Endothelial cell of umbilical vein (primary cell): Measurements from ENCODE around the gene ADIPOR2. TPM values are rescaled to one million over a fixed set of nuclear protein-coding genes. Genes with fewer than 3 reads are reported as not detected.

Experiments used
- BruUV-seq: library from RNA; stranded (reverse); fragments of 400-500 nt; replicated peaks from 2 replicates; lab custom pipeline; 2021; lab: Mats Ljungman, UMichigan
- CTCF ChIA-PET: fragments of 300-600, 350-600 bp; sonication (Branson Sonifier 250); formaldehyde crosslinking; loops from one replicate; lab custom pipeline; 2021; ENCODE audit warnings: antibody characterized with exemption, inconsistent platforms; lab: Charles Lee
- POLR2A ChIA-PET: fragments of 300-600, 350-600 bp; sonication (Branson Sonifier 250); formaldehyde crosslinking; loops from one replicate; lab custom pipeline; 2021; ENCODE audit warnings: antibody characterized with exemption, inconsistent platforms; lab: Charles Lee
- DNase-seq: peaks from one replicate; pipeline ENCODE4 v3.0.0-alpha.2; 2011; ENCODE audit warnings: low read depth, low spot score
- FAIRE-seq: peaks from 2 replicates; lab custom pipeline; 2011; peaks lifted over from hg19 to GRCh38; lab: Jason Lieb, UNC
- H2AFZ ChIP-seq: 2 replicates; pipeline ENCODE4 v1.6.0; 2012; ENCODE audit warnings: low read depth, low read length, control low read depth, inconsistent platforms
- H3K27ac ChIP-seq: 2 replicates; pipeline ENCODE4 v1.5.1; 2011; ENCODE audit warnings: low read depth, mild to moderate bottlenecking, control low read depth, low read length, moderate library complexity; ENCODE audit not compliant: insufficient read depth
- H3K27me3 ChIP-seq, 2 experiments: 2 replicates each; pipeline versions ENCODE4 v1.6.0 to v1.6.1; 2011; ENCODE audit warnings: low read length in 2 of 2, mixed read lengths in 1 of 2; ENCODE audit not compliant: control insufficient read depth in 2 of 2, insufficient read depth in 2 of 2
- H3K36me3 ChIP-seq, 2 experiments: 2 replicates in 1 of 2; 3 replicates in 1 of 2; pipeline ENCODE4 v1.5.1; 2011; ENCODE audit warnings: low read length in 2 of 2, mild to moderate bottlenecking in 1 of 2, moderate library complexity in 1 of 2; ENCODE audit not compliant: control insufficient read depth in 2 of 2, insufficient read depth in 2 of 2; ENCODE audit errors: extremely low read depth in 1 of 2
- H3K4me1 ChIP-seq: 3 replicates; pipeline ENCODE4 v1.5.1; 2011; ENCODE audit warnings: mild to moderate bottlenecking, low read length; ENCODE audit not compliant: control insufficient read depth, insufficient read depth; ENCODE audit errors: extremely low read depth
- H3K4me2 ChIP-seq: 2 replicates; pipeline ENCODE4 v1.6.1; 2011; ENCODE audit warnings: low read length, control low read depth, mixed read lengths; ENCODE audit not compliant: insufficient read depth
- H3K4me3 ChIP-seq, 3 experiments: fragments of 200-600 bp in 1 of 3; sonication (generic), shearing (Covaris generic) in 1 of 3; replicated peaks in 1 of 3; 2 replicates each; pipeline ENCODE4 v1.5.1; 2011 to 2016; ENCODE audit warnings: control low read depth in 3 of 3, low read length in 3 of 3, mild to moderate bottlenecking in 2 of 3, inconsistent platforms in 1 of 3, low read depth in 1 of 3, moderate library complexity in 1 of 3; ENCODE audit not compliant: insufficient read depth in 1 of 3
- H3K79me2 ChIP-seq: 2 replicates; pipeline ENCODE4 v1.6.0; 2012; ENCODE audit warnings: low read length, inconsistent platforms; ENCODE audit not compliant: control insufficient read depth, insufficient read depth
- H3K9ac ChIP-seq: replicated peaks from 2 replicates; pipeline ENCODE3; 2011; ENCODE audit warnings: low read length, control low read depth; ENCODE audit not compliant: insufficient read depth; ENCODE audit errors: extremely low read depth
- H3K9me1 ChIP-seq: replicated peaks from 3 replicates; pipeline ENCODE4 v1.6.0; 2011; ENCODE audit warnings: mild to moderate bottlenecking, low read length; ENCODE audit not compliant: control insufficient read depth, insufficient read depth; ENCODE audit errors: extremely low read depth
- H3K9me3 ChIP-seq: replicated peaks from 2 replicates; pipeline ENCODE4 v1.5.1; 2012; ENCODE audit warnings: low read length, inconsistent platforms; ENCODE audit not compliant: control insufficient read depth, insufficient read depth
- H4K20me1 ChIP-seq: replicated peaks from 2 replicates; pipeline ENCODE3; 2011; ENCODE audit warnings: mild to moderate bottlenecking, low read length; ENCODE audit not compliant: control insufficient read depth, insufficient read depth; ENCODE audit errors: extremely low read depth
- CTCF ChIP-seq, 2 donors: IDR thresholded peaks; 1 replicate in 1 of 2; 2 replicates in 1 of 2; pipeline ENCODE4 v1.5.1; 2011; ENCODE audit warnings: low read length in 2 of 2, mild to moderate bottlenecking in 2 of 2, moderate library complexity in 2 of 2, control low read depth in 1 of 2, inconsistent platforms in 1 of 2, low read depth in 1 of 2; ENCODE audit not compliant: insufficient read depth in 1 of 2; ENCODE audit errors: extremely low read depth in 1 of 2
- EZH2 ChIP-seq: IDR thresholded peaks from 2 replicates; pipeline ENCODE4 v1.6.1; 2012; ENCODE audit warnings: borderline replicate concordance, low read depth, mild to moderate bottlenecking, moderate library complexity, low read length, inconsistent platforms; ENCODE audit not compliant: severe bottlenecking
- FOS ChIP-seq: IDR thresholded peaks from 2 replicates; pipeline ENCODE4 v1.6.1; 2011; ENCODE audit warnings: mild to moderate bottlenecking, low read length, moderate library complexity, borderline replicate concordance; ENCODE audit not compliant: insufficient read depth
- GATA2 ChIP-seq: IDR thresholded peaks from 2 replicates; pipeline ENCODE4 v1.7.0; 2011; ENCODE audit warnings: low read depth, mild to moderate bottlenecking, moderate library complexity, mixed read lengths, low read length; ENCODE audit not compliant: insufficient read length, insufficient read depth
- JUN ChIP-seq: IDR thresholded peaks from 2 replicates; pipeline ENCODE4 v1.6.1; 2011; ENCODE audit warnings: borderline replicate concordance, low read depth; ENCODE audit not compliant: insufficient read length, insufficient read depth
- MYC ChIP-seq: IDR thresholded peaks from one replicate; pipeline ENCODE4 v1.6.1; 2011; ENCODE audit warnings: mild to moderate bottlenecking, low read depth, low read length
- POLR2A ChIP-seq: IDR thresholded peaks from 2 replicates; pipeline ENCODE4 v1.6.1; 2012; ENCODE audit warnings: low read depth, mild to moderate bottlenecking, control low read depth, low read length
- POLR2AphosphoS5 ChIP-seq: IDR thresholded peaks from 2 replicates; pipeline ENCODE4 v1.6.1; 2012; ENCODE audit warnings: low read depth, mild to moderate bottlenecking, control low read depth, low read length, moderate library complexity; ENCODE audit not compliant: insufficient read depth
- dilution Hi-C: fragments of 300-500 bp; cut with MboI; formaldehyde crosslinking; loops from one replicate; pipeline ENCODE4 v1.15.0; 2019; ENCODE audit warnings: low sequenced_read_pairs; ENCODE audit not compliant: extremely low pct_ligation_motif_present
- intact Hi-C: fragments of 100-400 bp; cut with micrococcal nuclease; formaldehyde crosslinking; loops from one replicate; pipeline ENCODE4 v1.10.0; 2022
- polyA plus RNA-seq, 4 experiments: library from polyadenylated mRNA; depleted of rRNA in 3 of 4; stranded (reverse) in 3 of 4; unstranded in 1 of 4; fragments of >200 nt; gene quantifications; 2 replicates each; pipeline versions ENCODE4 v1.2.1 to v1.2.3, GENCODE V29; 2011 to 2012; ENCODE audit warnings: missing spikeins in 1 of 4
- total RNA-seq: library from RNA; stranded (reverse); gene quantifications from 2 replicates; pipeline ENCODE4 v1.2.3, GENCODE V29; 2021
- TF ChIP-seq, protein P1 (sequence below): IDR thresholded peaks from 2 replicates; pipeline ENCODE4 v1.6.1; 2011; ENCODE audit not compliant: insufficient read depth, insufficient read length

ADIPOR2 gene
- total and polyA plus RNA-seq, 2 donors (not counting 3 experiments of a cell fraction or from before 2014, with no cell fraction given) = 22.5 to 57.3 TPM

DNA sequence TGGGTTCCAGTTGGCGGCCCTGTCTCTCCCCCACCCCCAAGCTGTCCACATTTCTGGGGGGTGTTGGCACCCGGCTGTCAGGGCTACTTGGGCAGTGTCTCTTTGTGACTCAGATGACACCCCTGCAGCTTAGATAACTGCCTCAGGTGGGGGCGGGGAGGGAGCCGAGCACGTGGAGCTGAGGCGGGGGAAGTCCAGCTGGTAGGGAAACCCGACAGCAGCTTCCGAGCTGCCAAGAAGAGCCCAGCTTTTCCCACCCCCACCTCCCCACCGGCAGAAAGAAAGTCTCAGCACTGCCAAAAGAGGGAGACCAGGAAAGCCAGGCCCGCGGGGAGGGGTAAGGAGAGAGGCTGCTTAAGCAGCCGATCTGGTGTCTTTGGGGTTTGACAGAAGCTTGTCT is 130.9 kb downstream of the ADIPOR2 start:
- H3K27me3 ChIP-seq = peaks cover 29 to 30% of the 10 kb centered on the region in 2 experiments
- no TSS peak for BruUV-seq
- dilution Hi-C loops (no loop called here), intact Hi-C loops (no loop called here)
- no peak overlapping the region for H3K4me3 ChIP-seq
- no peak overlapping the region for H3K4me2 ChIP-seq
- TF ChIP-seq JUN (no peak), POLR2AphosphoS5 (no peak), GATA2 (no peak), CTCF (IDR thresholded peaks at IDR 0.05; ENCODE audit: extremely low read depth in 1 of 2, insufficient read depth in 1 of 2, low read depth in 1 of 2, low read length in 2 of 2) (no peak), FOS (no peak), POLR2A (no peak), MYC (no peak), EZH2 (no peak)
- TF ChIP-seq, protein P1, sequence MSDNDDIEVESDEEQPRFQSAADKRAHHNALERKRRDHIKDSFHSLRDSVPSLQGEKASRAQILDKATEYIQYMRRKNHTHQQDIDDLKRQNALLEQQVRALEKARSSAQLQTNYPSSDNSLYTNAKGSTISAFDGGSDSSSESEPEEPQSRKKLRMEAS = no peak
- H3K4me1 ChIP-seq = no peaks in the 10 kb centered on the region
- no peaks in the 10 kb centered on the region for H3K9me1 ChIP-seq
- no peak for DNase-seq
- ChIA-PET POLR2A (no interaction called here), CTCF (interaction anchor here (1.5 to 1.6 kb wide), 2 partner anchors 31 to 118 kb away, joined by 3 to 4 read pairs; no protein-coding TSS in a partner anchor)
- H3K9me3 ChIP-seq = no peaks in the 10 kb centered on the region
- no peaks in the 10 kb centered on the region for H3K79me2 ChIP-seq
- no peaks in the 10 kb centered on the region for H3K36me3 ChIP-seq
- H2AFZ ChIP-seq = no peak overlapping the region
- no peak for FAIRE-seq
- no peaks in the 10 kb centered on the region for H4K20me1 ChIP-seq
- H3K27ac ChIP-seq = no peak overlapping the region
- no peak overlapping the region for H3K9ac ChIP-seq
